ENCODE measurements around the gene ZNF20. TPM values are rescaled to one million over a fixed set of nuclear protein-coding genes. Genes with fewer than 3 reads are reported as not detected.

Gene ZNF20
- total RNA-seq, 1 experiment from 2014 or later, result 2.0 TPM

- peak; percentile 73 for TF ChIP-seq CTCF (IDR thresholded peaks at IDR 0.05; ENCODE audit: unreplicated experiment)
- no TSS peak for BruUV-seq (replicated peaks)
- CTCF ChIA-PET, result interaction anchor here (0.6 to 2.4 kb wide), 10 partner anchors 14 to 501 kb away, joined by 3 to 21 read pairs (median 4); partner anchors contain the start of genes ZNF442, ZNF491 and ZNF700
- Mint-ChIP-seq H3K36me3 (ENCODE audit: insufficient read depth, unreplicated experiment) (peaks cover 27% of the 10 kb centered on the region), H3K4me3 (ENCODE audit: low read depth, unreplicated experiment) (peak overlapping the region; percentile 78), H3K4me1 (ENCODE audit: low read depth, unreplicated experiment) (peaks cover 11% of the 10 kb centered on the region), H3K27me3 (ENCODE audit: unreplicated experiment) (no peaks in the 10 kb centered on the region), H3K27ac (ENCODE audit: unreplicated experiment) (peak overlapping the region; percentile 76), H3K9me3 (ENCODE audit: low read depth, unreplicated experiment) (peaks cover 4% of the 10 kb centered on the region)
- intact Hi-C loops (cut with micrococcal nuclease; ENCODE audit: unreplicated experiment), result loop anchor here (1.0 to 5.0 kb wide), 5 partner anchors 153 to 438 kb away; partner anchors contain the start of gene ZNF763
- DNase-seq, result peak; percentile 86
Measured at GRCh38 chr19:12140545-12141404, 625 bp upstream of the ZNF20 start.

- Mint-ChIP-seq H3K27me3 (ENCODE audit: unreplicated experiment) (no peaks in the 10 kb centered on the region), H3K27ac (ENCODE audit: unreplicated experiment) (peak overlapping the region; percentile 76), H3K4me3 (ENCODE audit: low read depth, unreplicated experiment) (peak overlapping the region; percentile 78), H3K9me3 (ENCODE audit: low read depth, unreplicated experiment) (no peaks in the 10 kb centered on the region), H3K4me1 (ENCODE audit: low read depth, unreplicated experiment) (peaks cover 11% of the 10 kb centered on the region), H3K36me3 (ENCODE audit: insufficient read depth, unreplicated experiment) (peaks cover 38% of the 10 kb centered on the region)
- no TSS peak for BruUV-seq (replicated peaks)
- CTCF ChIA-PET, result interaction anchor here (2.0 to 2.4 kb wide), 2 partner anchors 215 to 341 kb away, joined by 16 to 21 read pairs; partner anchors contain the start of genes ZNF491 and ZNF700
- TF ChIP-seq CTCF (IDR thresholded peaks at IDR 0.05; ENCODE audit: unreplicated experiment), result no peak
- intact Hi-C loops (cut with micrococcal nuclease; ENCODE audit: unreplicated experiment), result no loop called here
- DNase-seq, result no peak
Measured at GRCh38 chr19:12139269-12139668, 881 bp downstream of the ZNF20 start.

- TF ChIP-seq CTCF (IDR thresholded peaks at IDR 0.05; ENCODE audit: unreplicated experiment), result no peak
- H3K4me3 Mint-ChIP-seq (ENCODE audit: low read depth, unreplicated experiment), result no peak overlapping the region
- peaks cover under 1% of the 10 kb centered on the region for H3K9me3 Mint-ChIP-seq (ENCODE audit: low read depth, unreplicated experiment)
- no TSS peak for BruUV-seq (replicated peaks)
- peaks cover 11% of the 10 kb centered on the region for H3K4me1 Mint-ChIP-seq (ENCODE audit: low read depth, unreplicated experiment)
- H3K36me3 Mint-ChIP-seq (ENCODE audit: insufficient read depth, unreplicated experiment), result peaks cover 47% of the 10 kb centered on the region
- no peak for DNase-seq
- intact Hi-C loops (cut with micrococcal nuclease; ENCODE audit: unreplicated experiment), result no loop called here
- no peaks in the 10 kb centered on the region for H3K27me3 Mint-ChIP-seq (ENCODE audit: unreplicated experiment)
- CTCF ChIA-PET, result no interaction called here
- no peak overlapping the region for H3K27ac Mint-ChIP-seq (ENCODE audit: unreplicated experiment)
Measured at GRCh38 chr19:12137221-12137940, 2.8 kb downstream of the ZNF20 start.

GRCh38 chr19:12133069-12133468, 7.1 kb downstream of the ZNF20 start:
- Mint-ChIP-seq H3K4me3 (ENCODE audit: low read depth, unreplicated experiment) (no peak overlapping the region), H3K27me3 (ENCODE audit: unreplicated experiment) (no peaks in the 10 kb centered on the region), H3K4me1 (ENCODE audit: low read depth, unreplicated experiment) (no peaks in the 10 kb centered on the region), H3K36me3 (ENCODE audit: insufficient read depth, unreplicated experiment) (peaks cover 27% of the 10 kb centered on the region), H3K9me3 (ENCODE audit: low read depth, unreplicated experiment) (peaks cover 2% of the 10 kb centered on the region), H3K27ac (ENCODE audit: unreplicated experiment) (no peak overlapping the region)
- BruUV-seq (replicated peaks), result no TSS peak
- CTCF ChIA-PET, result no interaction called here
- DNase-seq, result no peak
- intact Hi-C loops (cut with micrococcal nuclease; ENCODE audit: unreplicated experiment), result no loop called here
- TF ChIP-seq CTCF (IDR thresholded peaks at IDR 0.05; ENCODE audit: unreplicated experiment), result no peak

Measured in Calu3 (cell line).